Endothelial cell of umbilical vein (primary cell): ENCODE results near the gene TRDMT1. TPM values are rescaled to one million over a fixed set of nuclear protein-coding genes. Genes with fewer than 3 reads are reported as not detected.

Experiments
- BruUV-seq: library from RNA; stranded (reverse); fragments of 400-500 nt; replicated peaks from 2 replicates; lab custom pipeline; 2021; lab: Mats Ljungman, UMichigan
- CTCF ChIA-PET: fragments of 300-600, 350-600 bp; sonication (Branson Sonifier 250); formaldehyde crosslinking; loops from one replicate; lab custom pipeline; 2021; ENCODE audit warnings: antibody characterized with exemption, inconsistent platforms; lab: Charles Lee
- POLR2A ChIA-PET: fragments of 300-600, 350-600 bp; sonication (Branson Sonifier 250); formaldehyde crosslinking; loops from one replicate; lab custom pipeline; 2021; ENCODE audit warnings: antibody characterized with exemption, inconsistent platforms; lab: Charles Lee
- DNase-seq: peaks from one replicate; pipeline ENCODE4 v3.0.0-alpha.2; 2011; ENCODE audit warnings: low read depth, low spot score
- FAIRE-seq: peaks from 2 replicates; lab custom pipeline; 2011; peaks lifted over from hg19 to GRCh38; lab: Jason Lieb, UNC
- H2AFZ ChIP-seq: 2 replicates; pipeline ENCODE4 v1.6.0; 2012; ENCODE audit warnings: low read depth, low read length, control low read depth, inconsistent platforms
- H3K27ac ChIP-seq: 2 replicates; pipeline ENCODE4 v1.5.1; 2011; ENCODE audit warnings: low read depth, mild to moderate bottlenecking, control low read depth, low read length, moderate library complexity; ENCODE audit not compliant: insufficient read depth
- H3K27me3 ChIP-seq, 2 experiments: 2 replicates each; pipeline versions ENCODE4 v1.6.0 to v1.6.1; 2011; ENCODE audit warnings: low read length in 2 of 2, mixed read lengths in 1 of 2; ENCODE audit not compliant: control insufficient read depth in 2 of 2, insufficient read depth in 2 of 2
- H3K36me3 ChIP-seq, 2 experiments: 2 replicates in 1 of 2; 3 replicates in 1 of 2; pipeline ENCODE4 v1.5.1; 2011; ENCODE audit warnings: low read length in 2 of 2, mild to moderate bottlenecking in 1 of 2, moderate library complexity in 1 of 2; ENCODE audit not compliant: control insufficient read depth in 2 of 2, insufficient read depth in 2 of 2; ENCODE audit errors: extremely low read depth in 1 of 2
- H3K4me1 ChIP-seq: 3 replicates; pipeline ENCODE4 v1.5.1; 2011; ENCODE audit warnings: mild to moderate bottlenecking, low read length; ENCODE audit not compliant: control insufficient read depth, insufficient read depth; ENCODE audit errors: extremely low read depth
- H3K4me2 ChIP-seq: 2 replicates; pipeline ENCODE4 v1.6.1; 2011; ENCODE audit warnings: low read length, control low read depth, mixed read lengths; ENCODE audit not compliant: insufficient read depth
- H3K4me3 ChIP-seq, 3 experiments: fragments of 200-600 bp in 1 of 3; sonication (generic), shearing (Covaris generic) in 1 of 3; replicated peaks in 1 of 3; 2 replicates each; pipeline ENCODE4 v1.5.1; 2011 to 2016; ENCODE audit warnings: control low read depth in 3 of 3, low read length in 3 of 3, mild to moderate bottlenecking in 2 of 3, inconsistent platforms in 1 of 3, low read depth in 1 of 3, moderate library complexity in 1 of 3; ENCODE audit not compliant: insufficient read depth in 1 of 3
- H3K79me2 ChIP-seq: 2 replicates; pipeline ENCODE4 v1.6.0; 2012; ENCODE audit warnings: low read length, inconsistent platforms; ENCODE audit not compliant: control insufficient read depth, insufficient read depth
- H3K9ac ChIP-seq: replicated peaks from 2 replicates; pipeline ENCODE3; 2011; ENCODE audit warnings: low read length, control low read depth; ENCODE audit not compliant: insufficient read depth; ENCODE audit errors: extremely low read depth
- H3K9me1 ChIP-seq: replicated peaks from 3 replicates; pipeline ENCODE4 v1.6.0; 2011; ENCODE audit warnings: mild to moderate bottlenecking, low read length; ENCODE audit not compliant: control insufficient read depth, insufficient read depth; ENCODE audit errors: extremely low read depth
- H3K9me3 ChIP-seq: replicated peaks from 2 replicates; pipeline ENCODE4 v1.5.1; 2012; ENCODE audit warnings: low read length, inconsistent platforms; ENCODE audit not compliant: control insufficient read depth, insufficient read depth
- H4K20me1 ChIP-seq: replicated peaks from 2 replicates; pipeline ENCODE3; 2011; ENCODE audit warnings: mild to moderate bottlenecking, low read length; ENCODE audit not compliant: control insufficient read depth, insufficient read depth; ENCODE audit errors: extremely low read depth
- EZH2 ChIP-seq: IDR thresholded peaks from 2 replicates; pipeline ENCODE4 v1.6.1; 2012; ENCODE audit warnings: borderline replicate concordance, low read depth, mild to moderate bottlenecking, moderate library complexity, low read length, inconsistent platforms; ENCODE audit not compliant: severe bottlenecking
- FOS ChIP-seq: IDR thresholded peaks from 2 replicates; pipeline ENCODE4 v1.6.1; 2011; ENCODE audit warnings: mild to moderate bottlenecking, low read length, moderate library complexity, borderline replicate concordance; ENCODE audit not compliant: insufficient read depth
- GATA2 ChIP-seq: IDR thresholded peaks from 2 replicates; pipeline ENCODE4 v1.7.0; 2011; ENCODE audit warnings: low read depth, mild to moderate bottlenecking, moderate library complexity, mixed read lengths, low read length; ENCODE audit not compliant: insufficient read length, insufficient read depth
- JUN ChIP-seq: IDR thresholded peaks from 2 replicates; pipeline ENCODE4 v1.6.1; 2011; ENCODE audit warnings: borderline replicate concordance, low read depth; ENCODE audit not compliant: insufficient read length, insufficient read depth
- MYC ChIP-seq: IDR thresholded peaks from one replicate; pipeline ENCODE4 v1.6.1; 2011; ENCODE audit warnings: mild to moderate bottlenecking, low read depth, low read length
- POLR2A ChIP-seq: IDR thresholded peaks from 2 replicates; pipeline ENCODE4 v1.6.1; 2012; ENCODE audit warnings: low read depth, mild to moderate bottlenecking, control low read depth, low read length
- POLR2AphosphoS5 ChIP-seq: IDR thresholded peaks from 2 replicates; pipeline ENCODE4 v1.6.1; 2012; ENCODE audit warnings: low read depth, mild to moderate bottlenecking, control low read depth, low read length, moderate library complexity; ENCODE audit not compliant: insufficient read depth
- dilution Hi-C: fragments of 300-500 bp; cut with MboI; formaldehyde crosslinking; loops from one replicate; pipeline ENCODE4 v1.15.0; 2019; ENCODE audit warnings: low sequenced_read_pairs; ENCODE audit not compliant: extremely low pct_ligation_motif_present
- intact Hi-C: fragments of 100-400 bp; cut with micrococcal nuclease; formaldehyde crosslinking; loops from one replicate; pipeline ENCODE4 v1.10.0; 2022
- polyA plus RNA-seq, 4 experiments: library from polyadenylated mRNA; depleted of rRNA in 3 of 4; stranded (reverse) in 3 of 4; unstranded in 1 of 4; fragments of >200 nt; gene quantifications; 2 replicates each; pipeline versions ENCODE4 v1.2.1 to v1.2.3, GENCODE V29; 2011 to 2012; ENCODE audit warnings: missing spikeins in 1 of 4
- total RNA-seq: library from RNA; stranded (reverse); gene quantifications from 2 replicates; pipeline ENCODE4 v1.2.3, GENCODE V29; 2021
- TF ChIP-seq, protein P1 (sequence below): IDR thresholded peaks from 2 replicates; pipeline ENCODE4 v1.6.1; 2011; ENCODE audit not compliant: insufficient read depth, insufficient read length
- TF ChIP-seq, protein P2 (sequence below), 2 donors: IDR thresholded peaks; 1 replicate in 1 of 2; 2 replicates in 1 of 2; pipeline ENCODE4 v1.5.1; 2011; ENCODE audit warnings: low read length in 2 of 2, mild to moderate bottlenecking in 2 of 2, moderate library complexity in 2 of 2, control low read depth in 1 of 2, inconsistent platforms in 1 of 2, low read depth in 1 of 2; ENCODE audit not compliant: insufficient read depth in 1 of 2; ENCODE audit errors: extremely low read depth in 1 of 2

TRDMT1 gene
- total and polyA plus RNA-seq, 2 donors (not counting 3 experiments of a cell fraction or from before 2014, with no cell fraction given) = 10.0 to 12.3 TPM

DNA sequence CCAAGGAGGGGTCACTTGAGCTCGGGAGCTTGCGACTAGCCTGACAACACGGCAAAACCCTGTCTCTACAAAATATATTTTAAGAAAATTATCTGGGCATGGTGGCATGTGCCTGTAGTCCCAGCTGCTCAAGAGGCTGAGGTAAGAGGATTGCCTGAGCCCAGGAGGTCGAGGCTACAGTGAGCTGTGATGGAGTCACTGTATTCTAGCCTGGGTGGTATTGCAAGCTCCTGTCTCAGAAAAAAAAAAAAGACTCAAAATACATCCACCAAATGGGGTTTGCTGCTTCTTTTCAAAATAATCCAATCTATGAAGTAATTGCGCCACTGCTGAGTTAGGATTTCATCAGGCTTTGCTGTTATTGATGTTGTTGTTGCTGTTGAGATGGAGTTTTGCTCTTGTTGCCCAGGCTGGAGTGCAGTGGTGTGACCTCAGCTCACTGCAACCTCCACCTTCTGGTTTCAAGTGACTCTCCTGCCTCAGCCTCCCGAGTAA is 15.5 kb upstream of the TRDMT1 start:
- Histone ChIP-seq H3K9ac (peak overlapping the region; percentile 91), H4K20me1 (no peaks in the 10 kb centered on the region), H3K27ac (peak overlapping the region; percentile 99), H3K9me3 (no peaks in the 10 kb centered on the region), H2AFZ (peak overlapping the region; percentile 8), H3K27me3 (no peaks in the 10 kb centered on the region), H3K4me1 (peaks cover 33% of the 10 kb centered on the region), H3K4me2 (peak overlapping the region; percentile 53), H3K36me3 (no peaks in the 10 kb centered on the region), H3K79me2 (no peaks in the 10 kb centered on the region), H3K9me1 (no peaks in the 10 kb centered on the region), H3K4me3 (no peak overlapping the region)
- ChIA-PET CTCF (interaction anchor here (1.0 to 2.9 kb wide), 5 partner anchors 12 to 364 kb away, joined by 3 to 35 read pairs (median 5); partner anchors contain the start of gene VIM), POLR2A (interaction anchor here (2.0 to 2.5 kb wide), 2 partner anchors 12 to 16 kb away, joined by 5 to 21 read pairs; partner anchors contain the start of gene VIM)
- dilution Hi-C loops = no loop called here
- DNase-seq (no peak), FAIRE-seq (no peak)
- intact Hi-C loops = loop anchor here (1.0 kb wide), 10 partner anchors 11 to 326 kb away; partner anchors contain the start of genes TRDMT1 and VIM
- no peak for TF ChIP-seq POLR2A
- TF ChIP-seq, protein P1, sequence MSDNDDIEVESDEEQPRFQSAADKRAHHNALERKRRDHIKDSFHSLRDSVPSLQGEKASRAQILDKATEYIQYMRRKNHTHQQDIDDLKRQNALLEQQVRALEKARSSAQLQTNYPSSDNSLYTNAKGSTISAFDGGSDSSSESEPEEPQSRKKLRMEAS = no peak
- TF ChIP-seq, protein P2, sequence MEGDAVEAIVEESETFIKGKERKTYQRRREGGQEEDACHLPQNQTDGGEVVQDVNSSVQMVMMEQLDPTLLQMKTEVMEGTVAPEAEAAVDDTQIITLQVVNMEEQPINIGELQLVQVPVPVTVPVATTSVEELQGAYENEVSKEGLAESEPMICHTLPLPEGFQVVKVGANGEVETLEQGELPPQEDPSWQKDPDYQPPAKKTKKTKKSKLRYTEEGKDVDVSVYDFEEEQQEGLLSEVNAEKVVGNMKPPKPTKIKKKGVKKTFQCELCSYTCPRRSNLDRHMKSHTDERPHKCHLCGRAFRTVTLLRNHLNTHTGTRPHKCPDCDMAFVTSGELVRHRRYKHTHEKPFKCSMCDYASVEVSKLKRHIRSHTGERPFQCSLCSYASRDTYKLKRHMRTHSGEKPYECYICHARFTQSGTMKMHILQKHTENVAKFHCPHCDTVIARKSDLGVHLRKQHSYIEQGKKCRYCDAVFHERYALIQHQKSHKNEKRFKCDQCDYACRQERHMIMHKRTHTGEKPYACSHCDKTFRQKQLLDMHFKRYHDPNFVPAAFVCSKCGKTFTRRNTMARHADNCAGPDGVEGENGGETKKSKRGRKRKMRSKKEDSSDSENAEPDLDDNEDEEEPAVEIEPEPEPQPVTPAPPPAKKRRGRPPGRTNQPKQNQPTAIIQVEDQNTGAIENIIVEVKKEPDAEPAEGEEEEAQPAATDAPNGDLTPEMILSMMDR (IDR thresholded peaks at IDR 0.05; ENCODE audit: extremely low read depth in 1 of 2, insufficient read depth in 1 of 2, low read depth in 1 of 2, low read length in 2 of 2) = no peak
- TF ChIP-seq EZH2 = no peak
- TF ChIP-seq GATA2 = no peak
- TF ChIP-seq JUN = no peak
- no peak for TF ChIP-seq FOS
- no peak for TF ChIP-seq POLR2AphosphoS5
- no peak for TF ChIP-seq MYC
- no TSS peak for BruUV-seq
